Activated naive CD4-positive, alpha-beta T cell treated with anti-CD3 and anti-CD28 coated beads, Interleukin-2, amount 50 U/mL, for 16 hours (primary cell): Measurements from ENCODE around the gene KCNC1.

ENCODE experiments used
- DNase-seq: peaks from one replicate; pipeline ENCODE4 v3.0.0-alpha.2; 2020

The KCNC1 gene

DNA sequence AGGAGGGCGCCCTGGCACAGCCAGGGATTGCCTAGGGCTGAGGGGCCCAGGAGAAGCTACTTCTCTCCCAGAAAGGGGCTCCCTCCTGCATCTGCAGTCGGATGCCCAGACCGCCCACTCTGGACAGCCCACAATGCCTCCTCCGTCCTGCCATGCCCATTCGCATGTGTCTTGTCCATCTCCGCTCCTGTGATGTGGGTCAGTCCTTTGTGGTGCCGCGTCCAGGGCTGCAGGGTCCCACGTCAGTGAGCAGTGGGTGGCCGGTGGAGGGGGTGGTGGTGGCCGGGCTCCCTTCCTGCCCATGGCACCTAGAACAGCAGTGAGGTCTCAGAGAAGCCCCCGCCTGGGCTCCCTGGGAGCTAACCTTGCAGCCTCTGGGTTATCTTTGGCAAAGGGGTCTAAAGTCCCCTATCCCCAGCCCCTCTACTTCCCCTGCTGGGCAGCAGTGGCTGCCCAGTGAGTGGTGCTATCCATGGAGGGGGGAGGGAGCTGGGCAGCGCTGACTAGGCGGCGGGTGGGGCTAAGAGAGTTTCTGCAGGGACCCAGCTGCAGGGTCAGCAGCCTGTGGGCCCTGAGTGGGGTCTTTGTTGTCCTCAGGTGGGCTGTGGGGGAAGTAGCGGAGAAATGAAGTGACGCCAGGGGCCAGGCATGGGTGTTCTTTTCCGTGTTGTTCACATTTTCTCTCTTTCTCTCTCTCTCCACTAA is 41.1 kb downstream of the KCNC1 start:
- no peak for DNase-seq

DNA sequence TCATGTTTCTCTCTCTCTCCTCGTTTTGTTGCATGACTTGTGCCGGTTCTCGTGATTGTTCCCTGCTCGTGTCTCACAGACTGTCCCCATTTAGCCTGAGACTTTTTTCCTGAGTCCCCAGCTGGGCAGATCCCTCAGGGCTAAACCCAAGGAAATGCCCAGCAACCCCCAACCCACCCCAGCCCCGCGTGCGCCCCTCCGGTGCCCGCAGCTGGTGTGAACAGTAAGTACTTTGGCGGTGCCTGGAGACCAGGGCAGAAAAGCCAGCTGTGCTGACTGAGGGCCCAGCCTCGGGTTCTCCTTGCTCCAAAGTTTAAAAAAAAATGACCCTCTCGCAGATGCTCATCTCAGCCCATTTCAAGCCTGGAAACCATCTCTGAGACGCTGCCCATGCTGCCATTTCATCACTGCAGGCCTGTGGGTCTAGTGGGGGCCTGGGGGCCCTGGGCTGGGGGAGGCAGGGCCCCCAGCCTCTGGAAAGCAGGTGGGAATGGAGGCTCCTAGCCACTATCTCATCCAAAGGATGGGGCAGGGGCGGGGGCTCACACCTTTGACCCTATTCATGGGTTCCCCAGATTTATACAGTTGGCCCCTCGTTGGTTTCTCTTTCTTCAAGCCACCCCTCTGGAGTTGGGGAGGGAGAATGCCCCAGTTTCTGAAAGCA is 41.8 kb downstream of the KCNC1 start:
- no peak for DNase-seq

DNA sequence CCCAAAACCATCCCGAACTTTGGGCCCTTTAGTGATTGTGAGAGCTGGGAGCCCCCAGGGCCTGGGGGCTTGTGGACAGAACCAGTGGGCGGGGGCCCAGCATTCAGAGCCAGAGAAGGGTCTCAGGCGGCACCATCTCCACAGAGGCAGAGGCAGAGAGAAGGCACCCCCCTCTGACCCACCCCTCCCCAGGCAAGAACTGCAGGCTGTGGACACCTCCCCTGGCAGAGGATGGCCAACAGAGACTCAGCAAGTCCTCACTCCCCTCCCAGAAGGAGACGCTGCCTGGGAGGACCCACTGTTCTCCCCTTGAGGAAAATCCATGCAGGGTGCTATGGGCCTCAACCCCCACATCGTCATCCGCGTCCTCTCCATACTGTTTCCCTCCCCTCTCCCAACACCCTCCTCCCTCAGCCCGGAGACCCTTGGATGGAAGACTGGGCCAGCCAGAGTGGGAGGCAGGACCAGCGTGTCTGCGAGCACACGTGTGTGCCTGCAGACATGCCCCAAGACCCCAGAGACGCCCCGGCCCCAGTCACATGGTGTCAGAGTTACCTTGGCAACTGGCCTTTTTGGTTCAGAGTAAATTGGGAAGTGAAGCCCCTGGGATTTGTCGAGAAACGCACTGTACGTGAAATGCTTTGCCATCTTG is 42.6 kb downstream of the KCNC1 start:
- DNase-seq = no peak

DNA sequence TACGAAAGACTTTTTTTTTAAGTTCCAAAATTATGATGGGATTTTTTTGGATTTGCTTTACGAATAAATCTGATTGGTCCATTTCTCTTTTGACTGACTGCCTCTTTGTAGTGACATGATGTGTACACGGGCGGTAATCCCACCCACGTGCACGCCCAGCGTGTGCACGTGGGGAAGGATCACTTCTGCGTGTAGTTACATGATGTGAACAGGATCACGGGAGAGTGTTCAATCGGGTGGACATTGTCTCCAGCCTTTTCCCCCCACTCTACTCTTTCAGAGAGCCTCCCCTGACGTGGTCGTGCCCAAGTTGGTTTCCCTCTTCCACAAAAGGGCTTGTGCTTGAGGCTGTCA is 43.1 kb downstream of the KCNC1 start:
- no peak for DNase-seq

DNA sequence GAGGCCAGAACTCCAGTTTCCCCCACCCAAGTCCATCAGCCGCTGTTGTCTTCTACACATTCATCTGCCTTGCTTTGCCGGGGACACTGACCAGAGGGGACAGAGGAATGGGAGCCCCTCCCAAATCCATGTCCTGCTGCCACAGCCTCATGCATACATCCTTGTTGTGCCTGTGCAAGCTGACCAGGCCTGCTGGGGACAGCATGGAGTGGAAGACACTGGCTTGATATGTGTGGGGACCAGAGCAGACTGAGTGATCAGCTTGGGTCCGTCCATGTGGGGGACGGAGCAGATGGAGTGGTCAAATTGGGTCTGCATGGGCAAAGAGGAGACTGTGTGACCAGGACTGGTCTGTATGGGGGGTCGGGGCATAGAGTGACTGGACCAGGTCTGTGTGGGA is 43.8 kb downstream of the KCNC1 start:
- DNase-seq = no peak

DNA sequence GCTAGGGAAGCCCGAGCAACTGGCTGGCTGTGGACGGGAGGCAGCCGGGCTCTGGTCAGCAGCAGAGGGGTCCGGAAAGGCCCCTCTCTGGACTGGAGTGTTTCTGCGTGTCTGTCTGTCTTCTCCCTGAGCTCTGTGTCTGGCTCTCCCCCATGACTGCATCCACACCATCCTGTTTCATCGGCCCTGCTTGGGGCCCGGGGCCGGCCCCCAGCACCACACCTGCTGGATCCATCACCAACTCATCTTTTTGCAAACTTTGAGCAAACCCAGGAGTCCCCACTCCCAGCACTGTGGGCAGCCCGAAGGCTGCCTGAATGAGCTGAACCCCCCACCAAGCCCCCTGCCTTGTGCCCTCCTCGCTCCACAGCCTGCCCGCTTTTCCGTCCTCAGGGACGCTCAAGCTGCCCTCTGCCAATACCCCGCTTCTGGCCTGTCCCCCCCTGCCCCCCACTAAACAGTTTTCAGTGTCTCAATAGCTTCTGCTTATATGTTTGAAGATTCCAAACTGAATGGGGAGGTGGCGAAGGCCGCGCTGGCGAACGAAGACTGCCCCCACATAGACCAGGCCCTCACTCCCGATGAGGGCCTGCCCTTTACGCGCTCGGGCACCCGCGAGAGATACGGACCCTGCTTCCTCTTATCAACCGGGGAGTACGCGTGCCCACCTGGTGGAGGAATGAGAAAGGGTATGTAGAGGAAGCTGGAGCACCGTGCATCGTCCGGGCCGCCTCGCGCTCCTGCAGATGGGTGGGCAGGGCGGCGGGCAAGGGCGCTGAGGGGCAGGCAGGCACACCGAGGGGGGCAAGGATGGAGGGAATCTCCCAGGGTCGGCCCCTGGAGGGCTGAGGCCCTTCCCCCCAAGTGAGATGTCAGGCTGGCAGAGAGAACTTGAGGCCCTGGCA is 44.6 kb downstream of the KCNC1 start:
- no peak for DNase-seq

DNA sequence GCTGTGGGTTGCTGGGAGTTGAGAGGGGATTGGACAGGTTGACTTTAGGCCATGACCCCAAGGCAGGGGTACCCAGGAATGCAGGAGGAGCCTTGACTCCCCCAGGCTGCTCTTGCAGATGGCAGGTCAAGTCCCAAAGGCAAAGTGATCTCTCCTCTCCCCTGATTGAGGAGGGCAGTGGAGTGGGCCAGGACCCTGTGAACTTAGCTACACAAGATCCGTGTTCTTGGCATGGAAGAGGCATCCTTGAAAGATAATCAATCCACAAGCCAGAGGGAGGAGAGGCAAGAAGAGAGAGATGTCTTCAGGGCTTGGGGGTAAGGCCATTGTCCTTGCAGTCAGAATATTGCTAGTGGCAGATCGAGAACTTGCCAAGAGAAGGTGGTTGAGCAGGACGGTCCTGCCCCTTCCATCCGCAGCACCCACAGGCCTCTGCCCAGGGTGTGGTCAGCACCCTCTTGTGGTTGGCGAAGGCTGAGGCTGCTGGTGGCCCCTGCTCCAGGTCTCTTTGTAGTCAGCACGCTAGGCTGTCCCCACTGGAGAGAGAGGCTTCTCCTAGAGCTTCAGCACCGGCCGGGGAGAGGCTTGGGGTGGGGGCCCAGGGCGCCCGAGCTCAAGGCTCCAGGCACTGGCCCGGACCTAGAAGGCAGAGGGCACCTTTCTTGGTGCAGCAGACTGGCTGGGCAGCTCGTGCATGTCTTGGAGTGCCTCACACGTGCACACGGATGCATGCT is 45.4 kb downstream of the KCNC1 start:
- no peak for DNase-seq

DNA sequence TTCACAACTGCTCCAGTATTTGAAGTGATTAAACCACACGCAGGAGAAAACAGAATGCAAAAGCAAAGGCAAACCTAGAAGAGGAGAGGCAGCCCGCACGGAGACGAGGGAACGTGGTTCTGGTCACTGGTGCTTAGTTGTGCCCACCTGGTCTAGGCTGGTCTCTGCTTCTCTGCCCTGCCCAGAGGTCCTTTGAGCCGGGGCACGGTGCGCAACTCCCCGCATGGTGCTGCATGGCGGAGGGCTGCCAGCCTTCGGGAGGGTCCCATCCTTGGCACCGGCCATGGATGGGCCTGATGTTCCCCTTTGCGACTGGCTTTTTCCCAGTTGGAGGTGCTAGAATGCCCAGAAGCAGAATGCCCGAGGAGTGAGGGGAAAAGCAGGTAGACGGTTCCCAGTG is 46.1 kb downstream of the KCNC1 start:
- no peak for DNase-seq

DNA sequence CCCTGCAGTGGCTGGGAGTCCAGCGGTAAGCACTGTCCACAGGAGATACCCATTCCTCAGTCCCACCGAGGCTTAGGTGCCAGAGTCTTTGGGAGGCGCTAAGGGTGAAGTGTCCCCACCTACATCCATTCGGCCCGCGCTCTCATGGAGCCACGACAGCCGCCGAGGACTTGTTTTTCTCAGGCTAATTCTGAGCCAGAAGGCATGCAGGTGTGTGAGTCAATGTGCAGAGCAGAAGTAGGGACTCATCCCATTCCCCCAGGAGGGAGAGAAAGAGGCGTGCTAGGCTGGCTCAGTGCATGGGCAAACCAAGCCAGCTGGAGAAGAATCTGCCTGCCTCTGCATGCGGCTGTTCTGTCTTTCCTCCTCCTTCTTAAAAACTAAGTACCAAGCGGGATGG is 46.6 kb downstream of the KCNC1 start:
- DNase-seq = no peak

DNA sequence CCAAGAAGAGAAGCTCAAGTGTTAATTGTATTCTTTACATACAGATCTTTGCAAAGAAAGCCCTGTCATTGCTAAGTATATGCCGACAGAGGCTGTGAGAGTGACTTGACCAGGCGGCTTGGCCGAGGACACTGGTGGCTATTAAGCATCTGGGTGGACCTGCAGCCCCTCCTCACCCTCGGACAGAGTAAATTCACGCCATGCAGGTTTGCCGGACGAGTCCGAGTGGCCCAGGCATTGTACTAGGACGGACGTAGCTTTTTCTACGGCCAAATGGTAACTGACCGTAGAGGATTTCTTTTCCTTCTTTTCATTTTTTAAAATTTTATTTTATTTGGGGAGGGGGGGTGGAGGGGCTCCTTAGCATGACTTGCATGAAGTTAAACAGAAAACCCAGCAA is 47.0 kb downstream of the KCNC1 start:
- DNase-seq = no peak

DNA sequence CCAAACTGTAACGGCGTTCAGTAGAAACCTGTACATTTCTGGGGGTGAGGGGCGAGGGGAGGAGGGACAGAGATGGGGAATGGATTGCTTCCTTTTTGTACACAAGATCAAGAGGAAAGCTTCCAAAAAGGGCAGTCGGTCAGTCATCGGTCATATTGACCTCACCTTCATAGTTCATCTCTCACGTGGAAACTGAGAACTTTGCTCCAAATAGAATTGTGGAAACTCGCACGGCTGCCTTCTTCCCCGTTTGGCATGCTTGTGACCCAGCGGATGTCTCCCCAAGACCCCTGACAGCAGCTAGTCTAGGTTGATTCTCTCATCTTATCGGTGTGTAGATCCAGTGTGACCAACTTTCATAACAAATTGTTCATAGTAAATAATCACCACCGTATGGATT is 47.6 kb downstream of the KCNC1 start:
- no peak for DNase-seq

DNA sequence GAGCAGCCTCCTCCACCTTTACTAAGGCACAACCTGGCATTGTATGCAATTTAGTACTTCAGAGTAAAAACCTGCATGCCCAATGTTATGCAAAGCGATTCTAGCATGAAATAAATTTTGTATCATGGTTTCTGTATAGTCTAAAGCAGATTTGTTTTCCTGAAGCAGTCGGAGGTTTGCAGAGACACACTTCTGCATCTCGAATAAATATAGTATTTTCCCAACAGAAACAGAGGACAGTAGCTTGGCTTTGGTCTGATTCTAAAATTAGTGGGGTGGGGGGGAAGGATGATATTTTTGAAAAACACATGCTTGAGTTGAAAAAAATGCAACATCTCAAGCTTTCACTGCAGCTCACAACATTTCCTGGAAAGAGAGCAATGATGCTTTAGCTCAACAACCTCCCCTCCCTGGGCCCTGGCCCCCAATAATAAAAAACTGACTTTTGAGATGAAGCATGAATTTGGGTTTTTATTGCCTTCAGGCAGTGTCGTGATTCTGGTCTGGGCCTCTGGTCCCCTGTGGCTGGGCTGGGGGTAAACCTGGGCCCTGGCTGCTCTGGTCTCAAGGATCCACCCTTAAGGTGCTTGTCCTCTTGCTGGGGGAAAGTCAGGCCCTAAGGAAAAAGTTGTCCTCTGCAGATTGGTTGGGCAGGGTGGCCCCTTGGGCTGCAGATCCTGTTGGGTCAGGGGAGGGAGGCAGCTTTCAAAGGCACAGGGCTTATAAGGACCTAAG is 48.2 kb downstream of the KCNC1 start:
- no peak for DNase-seq

DNA sequence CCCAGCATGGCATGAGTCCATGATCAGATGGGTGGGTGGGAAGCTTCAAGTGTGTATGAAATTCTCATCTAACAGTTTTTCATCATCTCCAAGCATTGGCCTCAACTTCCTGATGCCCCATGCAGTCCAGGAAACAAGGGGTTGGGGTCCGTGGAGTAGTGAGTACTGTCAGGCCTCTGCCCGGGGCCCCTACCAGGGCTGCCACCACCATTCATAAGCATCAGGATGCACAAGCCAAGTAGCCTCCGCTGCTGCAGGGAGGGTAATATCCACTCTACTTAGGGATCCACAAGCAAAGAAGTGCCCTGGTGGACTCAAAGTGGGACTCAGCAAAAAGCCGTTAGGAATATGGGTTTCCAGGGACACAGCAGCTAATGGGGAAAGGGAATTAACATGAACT is 49.3 kb downstream of the KCNC1 start:
- DNase-seq = no peak

DNA sequence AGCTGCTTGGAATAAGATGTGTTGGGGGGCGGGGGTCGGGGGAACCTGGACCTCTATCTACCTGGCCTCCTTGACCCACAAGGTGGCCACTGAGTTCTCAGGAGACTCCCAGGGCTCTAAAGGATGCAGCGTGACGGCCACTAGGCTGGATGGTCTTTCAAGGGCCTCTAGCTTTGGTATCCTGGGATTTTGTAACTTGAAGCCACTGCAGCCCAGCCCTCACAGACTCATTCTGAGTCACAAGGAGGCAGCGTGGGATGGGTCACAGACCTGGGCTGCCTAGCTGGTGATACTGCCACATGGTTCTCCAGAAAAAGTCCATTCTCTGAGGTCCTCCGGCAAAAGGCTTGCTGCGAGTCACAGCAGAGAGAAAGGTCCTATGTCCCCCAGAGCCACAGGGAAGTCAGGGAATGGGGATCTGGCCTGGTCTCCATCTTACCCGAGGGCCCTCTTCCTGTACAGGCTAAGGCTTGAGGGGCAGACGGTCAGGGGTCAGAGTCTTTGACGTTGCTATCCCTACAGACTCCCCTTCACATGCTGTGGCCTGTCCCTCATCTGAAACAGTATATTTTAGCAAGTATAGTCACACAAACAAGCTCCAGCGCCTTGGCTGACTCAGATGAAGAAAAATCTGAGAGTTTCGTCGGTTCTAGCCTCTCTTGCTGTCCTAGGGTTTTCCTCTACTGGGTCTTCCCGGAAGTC is 52.4 kb downstream of the KCNC1 start:
- DNase-seq = no peak

DNA sequence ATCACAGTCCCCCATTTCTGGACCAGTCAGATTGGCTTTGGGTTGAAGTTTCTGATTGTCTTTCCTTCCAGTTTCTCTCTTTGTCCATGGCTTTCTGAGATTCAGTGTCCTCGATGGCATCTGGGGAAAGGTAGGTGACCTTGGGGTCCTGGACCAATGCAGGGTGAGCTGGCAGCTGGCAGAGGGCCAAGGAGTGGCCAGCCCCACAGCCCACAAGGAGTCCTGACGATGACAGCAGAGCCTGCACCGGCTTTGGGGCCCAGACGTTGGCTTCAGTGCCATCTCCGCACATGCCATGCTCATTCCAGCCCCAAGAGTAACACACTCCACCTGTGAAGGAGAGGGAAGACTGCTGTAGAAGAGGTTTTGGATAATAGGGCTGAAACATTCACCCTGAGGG is 53.5 kb downstream of the KCNC1 start:
- DNase-seq = no peak

DNA sequence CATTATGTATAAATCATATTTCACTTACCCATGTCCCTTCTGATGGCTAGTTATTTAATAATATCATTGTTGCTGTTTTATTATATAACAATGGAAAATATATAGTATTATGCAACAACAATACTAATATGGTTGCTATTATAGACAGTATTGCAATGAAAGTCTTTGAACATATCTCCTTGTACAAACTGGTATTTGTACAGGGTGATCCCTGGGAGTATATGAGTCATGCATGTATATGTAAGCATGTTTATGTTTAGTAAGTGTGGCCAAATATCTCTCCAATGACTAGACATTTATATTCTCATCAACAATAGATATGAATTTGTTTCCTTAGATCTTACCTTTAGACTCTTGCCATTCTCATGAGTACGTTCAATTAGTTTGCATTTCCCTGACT is 55.9 kb downstream of the KCNC1 start:
- no peak for DNase-seq

DNA sequence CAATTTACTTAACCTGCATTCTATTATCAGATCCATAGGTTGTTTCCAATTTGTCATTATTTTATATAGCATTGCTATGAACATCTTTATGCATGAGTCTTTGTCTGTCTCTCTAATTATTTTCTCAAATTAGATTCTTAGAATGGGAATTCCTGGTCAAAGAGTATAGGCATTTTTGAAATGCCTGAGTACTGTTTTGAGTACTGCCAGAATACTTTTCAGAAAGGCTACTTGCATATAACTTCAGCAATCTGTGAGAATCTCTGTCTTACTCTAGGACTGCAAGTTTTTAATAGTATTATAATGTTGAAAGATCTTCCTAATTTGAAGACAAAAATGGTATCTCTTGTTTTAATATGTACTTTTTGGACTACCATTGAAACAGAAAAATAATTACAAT is 56.6 kb downstream of the KCNC1 start:
- DNase-seq = no peak

DNA sequence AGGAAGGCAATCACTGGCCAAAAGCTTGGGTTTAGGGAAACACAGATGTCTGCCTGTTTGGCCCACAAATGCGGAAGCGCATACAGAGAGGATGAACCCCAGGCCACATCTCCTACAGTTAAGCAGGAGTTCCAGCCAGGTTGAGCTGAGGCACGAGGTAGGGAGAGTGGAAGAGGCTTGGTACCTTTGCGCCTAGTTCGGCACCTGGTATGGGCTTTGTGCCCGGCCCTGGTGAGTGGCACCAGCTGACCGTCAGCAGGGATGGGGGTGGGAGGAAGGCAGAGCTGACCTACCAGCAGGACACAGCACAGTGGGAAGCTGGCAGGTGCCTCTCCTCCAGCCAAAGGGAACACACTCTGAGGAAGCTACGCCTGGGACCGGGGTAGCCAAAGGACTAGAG is 57.6 kb downstream of the KCNC1 start:
- no peak for DNase-seq

DNA sequence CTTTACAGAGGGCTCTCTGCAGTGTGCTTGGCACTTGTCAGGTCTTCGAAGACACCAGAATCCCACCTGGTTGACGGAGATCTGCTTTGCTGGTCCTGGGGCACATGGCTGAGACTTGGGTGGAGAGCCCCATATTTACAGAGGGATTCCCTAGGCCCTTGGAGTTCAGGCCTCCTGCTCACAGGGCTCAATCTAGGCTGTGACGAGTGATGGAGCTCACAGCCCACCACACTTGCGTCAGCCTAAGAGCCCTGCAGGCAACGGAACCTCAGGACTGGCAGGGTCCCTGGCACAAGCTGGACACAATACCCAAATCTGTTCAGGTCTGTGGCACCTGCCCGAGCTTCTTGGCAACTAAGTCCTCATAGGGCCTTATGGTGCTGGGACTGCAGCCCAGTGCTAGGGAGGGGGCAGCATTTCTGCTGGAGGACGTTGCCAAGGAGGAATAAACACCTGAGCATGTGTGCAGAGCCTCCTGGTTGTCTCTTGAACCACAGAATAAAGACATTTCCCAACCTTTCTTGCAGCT is 59.1 kb downstream of the KCNC1 start:
- no peak for DNase-seq

DNA sequence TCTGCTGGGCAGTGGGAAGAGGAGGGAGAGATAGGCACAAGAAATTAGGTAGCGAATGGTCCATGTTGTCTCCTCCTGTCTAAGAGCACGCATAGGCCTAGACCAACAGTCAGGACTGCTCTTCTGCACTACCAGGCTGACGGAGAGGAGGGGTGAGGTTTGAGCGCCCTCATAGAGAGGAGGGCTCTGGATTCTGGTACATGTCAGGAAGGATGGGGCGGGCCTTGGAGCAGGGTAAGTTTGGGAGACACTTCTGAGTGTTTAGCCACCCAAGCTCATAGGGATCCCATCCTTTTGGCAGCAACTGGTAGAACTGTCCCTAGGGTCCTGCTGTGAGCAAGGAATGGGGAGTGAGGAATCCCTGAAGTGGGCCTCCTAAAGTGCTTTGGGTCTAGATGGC is 60.4 kb downstream of the KCNC1 start:
- no peak for DNase-seq

DNA sequence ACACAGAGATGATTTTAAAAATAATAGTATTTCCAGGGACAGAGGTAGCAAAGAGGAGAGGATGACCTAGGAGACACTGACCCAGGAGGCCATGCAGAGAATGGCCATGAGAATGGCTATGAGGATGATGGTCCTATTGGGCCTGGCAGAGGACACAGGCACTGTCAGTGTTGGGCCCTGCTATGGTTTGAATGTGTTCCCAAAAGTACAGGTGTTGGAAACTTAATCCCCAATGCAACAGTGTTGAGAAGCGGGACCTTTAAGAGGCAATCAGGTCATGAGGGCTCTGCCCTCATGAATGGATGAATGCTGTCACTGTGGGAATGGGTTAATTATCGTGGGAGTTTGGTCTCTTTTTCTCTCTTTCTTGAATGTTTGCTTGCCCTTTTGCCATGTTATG is 61.6 kb downstream of the KCNC1 start:
- no peak for DNase-seq
